Activated CD4-positive, alpha-beta T cell treated with anti-CD3 and anti-CD28 coated beads, Interleukin-2, Interleukin-4, amounts not matched to agents 100 ng/mL and 50 ng/mL, durations not matched to agents 16 hours and 8 hours (primary cell): ENCODE measurements around the gene CADPS.

Experiments used
- DNase-seq: peaks from one replicate; pipeline ENCODE4 v3.0.0-alpha.2; 2020; ENCODE audit warnings: low spot score

Gene CADPS

DNA sequence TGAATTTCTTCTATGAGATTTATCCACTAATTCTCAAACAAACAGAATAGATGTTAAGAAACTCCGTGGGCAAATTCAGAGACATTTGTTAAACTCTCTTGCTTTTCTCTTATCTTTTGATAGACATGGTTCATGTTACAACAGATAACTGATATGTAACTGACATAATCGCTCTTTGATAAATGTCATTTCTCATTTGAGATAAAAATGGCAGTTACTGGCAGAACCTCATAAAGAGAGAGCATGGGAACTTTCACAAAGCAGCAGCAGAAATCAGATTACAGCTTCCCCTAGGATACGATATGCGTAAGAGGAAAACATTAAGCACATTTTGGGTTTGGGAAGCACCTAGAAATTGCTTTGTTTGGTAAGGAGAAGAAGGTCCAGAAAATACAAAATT is 126.1 kb downstream of the CADPS start:
- DNase-seq: no peak

DNA sequence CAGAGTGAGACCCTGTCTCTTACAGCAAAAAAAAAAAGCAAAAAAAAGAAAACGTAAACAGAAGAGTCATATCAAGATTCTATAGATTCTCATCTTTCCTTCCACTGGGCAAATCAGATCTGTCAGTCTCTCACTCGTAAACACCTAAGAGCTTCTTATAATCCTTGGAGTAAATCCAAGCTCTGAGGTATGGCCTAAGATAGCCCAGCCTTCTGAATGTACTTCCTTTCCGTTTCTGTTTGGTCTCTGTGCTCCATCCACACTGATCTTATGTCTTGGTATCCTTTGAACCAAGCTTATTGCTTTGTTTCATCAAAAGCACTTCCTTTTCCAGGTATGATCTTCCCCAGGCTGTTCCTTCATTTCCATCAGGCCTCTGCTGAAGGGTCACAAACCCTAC is 137.8 kb downstream of the CADPS start:
- DNase-seq: no peak

GRCh38 chr3:62735510-62735909 is 139.7 kb downstream of the CADPS start:
- no peak for DNase-seq

- DNase-seq: no peak
Measured at GRCh38 chr3:62732183-62732904, 142.9 kb downstream of the CADPS start.

- DNase-seq: no peak
Measured at GRCh38 chr3:62727981-62728380, 147.2 kb downstream of the CADPS start.

- DNase-seq: no peak
Measured at GRCh38 chr3:62727536-62727935, 147.7 kb downstream of the CADPS start.

GRCh38 chr3:62724503-62724902 is 150.7 kb downstream of the CADPS start:
- no peak for DNase-seq

GRCh38 chr3:62723914-62724217 is 151.3 kb downstream of the CADPS start:
- no peak for DNase-seq

GRCh38 chr3:62723166-62723913 is 151.9 kb downstream of the CADPS start:
- DNase-seq: no peak

GRCh38 chr3:62722344-62722743 is 152.9 kb downstream of the CADPS start:
- DNase-seq: no peak

- no peak for DNase-seq
Measured at GRCh38 chr3:62718515-62719320, 156.5 kb downstream of the CADPS start.

DNA sequence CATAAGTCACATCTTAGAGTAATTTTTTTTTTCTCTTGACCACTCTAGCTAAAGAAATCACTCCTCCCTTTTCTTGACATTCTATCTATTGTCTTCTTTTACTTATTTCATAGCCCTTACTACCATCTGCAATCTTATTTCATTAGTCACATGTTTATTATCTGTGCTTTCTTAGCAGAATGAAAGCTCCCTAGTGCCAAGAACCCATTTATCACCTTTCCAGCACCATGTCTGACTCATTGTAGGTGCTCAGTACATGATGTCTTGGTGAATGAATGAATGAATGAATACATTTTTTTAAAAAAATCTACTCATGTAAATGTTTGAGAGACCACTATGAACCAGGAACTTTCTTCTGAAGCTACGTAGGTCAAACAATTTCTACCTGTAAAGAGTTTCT is 157.2 kb downstream of the CADPS start:
- DNase-seq: no peak

DNA sequence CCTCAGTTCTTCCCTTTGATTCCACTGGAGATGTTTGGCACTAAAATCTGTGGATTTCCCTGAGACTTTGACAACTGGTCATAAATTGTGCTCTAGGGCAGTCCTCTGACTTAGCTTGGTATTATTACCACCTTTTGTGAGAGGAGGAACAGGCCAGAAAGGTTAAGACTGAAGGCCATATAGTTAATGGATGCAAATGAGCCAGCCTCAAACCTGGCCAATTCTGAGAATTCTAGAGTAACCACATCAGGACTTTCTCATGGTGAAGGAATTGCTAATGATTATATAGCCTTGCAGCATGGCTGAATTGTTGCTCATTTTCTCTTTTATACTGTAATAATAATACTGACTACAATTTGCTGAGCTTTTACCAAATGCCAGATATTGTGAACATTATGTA is 162.5 kb downstream of the CADPS start:
- DNase-seq: no peak

- DNase-seq: no peak
Measured at GRCh38 chr3:62710751-62711150, 164.5 kb downstream of the CADPS start.

DNA sequence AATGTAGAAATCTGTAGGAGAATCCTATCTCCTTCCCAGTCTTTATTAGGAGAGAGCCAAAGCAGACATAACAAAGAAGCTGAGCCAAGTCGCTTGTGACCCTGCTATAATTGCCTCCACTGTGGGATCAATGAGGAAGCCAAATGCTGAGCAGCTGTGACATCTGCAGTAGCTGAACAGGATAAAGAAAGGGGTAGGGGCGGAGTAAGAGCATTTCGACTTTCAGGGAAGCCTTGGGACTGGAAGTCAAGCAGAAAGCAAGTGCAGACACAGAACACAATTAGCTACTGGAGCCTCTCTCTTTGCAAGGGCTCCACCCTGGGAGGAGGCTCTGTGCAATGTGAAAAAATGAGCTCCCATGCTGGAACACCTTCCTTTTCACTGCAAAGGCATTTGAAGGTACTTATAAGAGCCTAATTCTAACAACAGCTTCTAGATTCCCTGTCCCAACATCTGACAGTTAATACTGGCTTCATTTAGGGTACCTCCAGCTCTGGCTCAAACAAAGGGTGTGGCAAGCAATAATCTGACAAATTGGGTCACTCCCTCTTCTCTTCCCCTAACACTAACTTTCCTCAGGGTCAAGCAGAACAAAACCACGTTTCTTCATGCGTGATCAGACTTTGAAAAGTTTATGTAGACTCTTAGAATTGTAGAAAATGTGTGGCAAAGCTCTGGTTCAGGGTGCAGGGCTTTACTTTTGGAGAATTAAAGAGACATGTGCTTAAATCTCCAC is 166.4 kb downstream of the CADPS start:
- no peak for DNase-seq

- no peak for DNase-seq
Measured at GRCh38 chr3:62705721-62706120, 169.5 kb downstream of the CADPS start.

- no peak for DNase-seq
Measured at GRCh38 chr3:62703451-62704167, 171.6 kb downstream of the CADPS start.

DNA sequence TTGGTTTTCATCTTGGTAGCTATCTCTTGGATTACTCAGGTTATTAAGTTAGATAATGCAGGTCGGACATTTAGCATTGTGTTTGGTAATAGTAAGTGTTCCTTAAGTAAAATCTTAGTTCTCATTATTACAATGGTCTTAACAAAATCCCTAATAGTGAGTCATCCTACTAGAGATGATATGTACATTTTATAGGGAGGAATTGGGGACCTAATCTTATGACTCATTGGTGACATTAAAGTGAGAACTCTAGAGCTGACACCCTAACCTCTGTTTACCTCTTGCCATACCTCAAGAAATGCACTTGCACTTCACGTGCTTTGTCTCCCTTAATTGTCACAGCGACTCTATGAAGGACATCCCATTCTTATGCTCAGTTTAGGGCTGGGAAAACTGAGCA is 174.9 kb downstream of the CADPS start:
- DNase-seq: no peak

GRCh38 chr3:62699728-62700127 is 175.5 kb downstream of the CADPS start:
- DNase-seq: no peak

DNA sequence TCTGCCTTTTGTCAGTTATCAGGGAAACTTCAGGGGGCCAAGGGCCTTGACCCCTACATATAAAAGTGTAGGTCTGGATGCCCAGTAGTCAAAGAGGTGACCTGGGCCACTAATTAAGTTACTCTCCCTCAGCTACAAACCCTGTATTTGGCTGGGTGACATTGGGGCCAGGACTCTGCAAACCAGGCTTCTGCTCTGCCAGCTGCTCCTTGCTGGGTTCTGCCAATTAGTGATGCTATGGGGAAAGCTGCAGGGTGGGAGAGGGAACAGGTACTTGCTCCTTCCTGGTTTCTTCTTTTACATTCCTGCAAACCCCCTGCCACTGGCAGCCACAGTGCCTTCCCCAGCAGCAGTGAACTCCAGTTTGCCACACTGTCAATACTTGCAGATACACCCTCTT is 179.2 kb downstream of the CADPS start:
- DNase-seq: no peak

DNA sequence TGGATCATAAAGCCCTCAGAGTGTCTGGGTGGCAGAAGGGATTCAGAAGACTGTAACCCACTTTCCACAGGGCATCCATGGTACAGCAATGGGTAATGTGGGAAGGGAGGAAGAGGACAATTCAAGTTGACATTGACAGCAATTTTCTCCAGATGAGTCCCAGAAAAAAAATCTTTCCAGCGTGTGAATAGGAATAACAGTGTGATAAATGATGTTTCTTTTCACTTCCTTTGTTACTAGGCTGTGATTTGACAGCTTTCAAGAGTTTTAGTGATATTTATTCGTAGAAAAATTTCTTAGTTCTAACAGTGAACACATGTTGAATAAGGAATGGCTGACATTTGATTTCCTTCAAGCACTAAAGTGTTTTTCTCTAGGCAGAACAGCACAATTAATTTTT is 186.4 kb downstream of the CADPS start:
- no peak for DNase-seq

DNA sequence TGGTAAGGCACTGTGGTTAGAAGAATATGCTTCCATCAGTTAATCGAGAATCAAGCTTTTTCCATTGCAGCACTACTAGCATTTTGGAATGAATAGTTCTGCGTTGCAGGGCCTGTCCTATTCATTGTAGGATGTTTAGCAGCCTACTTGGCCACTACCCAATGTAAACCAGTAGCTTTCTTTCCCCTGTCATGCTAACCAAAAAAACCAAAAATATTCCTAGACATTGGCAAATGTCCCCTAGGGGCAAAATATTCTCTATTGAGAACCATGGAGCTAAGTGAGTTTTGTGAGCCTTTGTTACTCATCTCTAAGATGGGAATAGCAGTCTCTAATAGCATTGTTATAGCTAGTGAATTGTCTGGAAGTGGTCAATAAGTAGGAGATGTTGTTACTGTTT is 187.2 kb downstream of the CADPS start:
- DNase-seq: no peak
